Ascending aorta (tissue), 2 donors: ENCODE data around the gene CAMTA1. TPM values are rescaled to one million over a fixed set of nuclear protein-coding genes. Genes with fewer than 3 reads are reported as not detected.

Source experiments
- DNase-seq, 2 donors: peaks; one replicate each; pipeline ENCODE4 v3.0.0-alpha.2; 2019; ENCODE audit warnings: low spot score in 2 of 2
- H3K27ac ChIP-seq, 2 donors: fragments of 200-600 bp; sonication (generic); one replicate each; pipeline ENCODE4 v1.5.1; 2016 to 2017; ENCODE audit warnings: mild to moderate bottlenecking in 1 of 2
- H3K27me3 ChIP-seq: fragments of 200-600 bp; sonication (generic); one replicate; pipeline ENCODE4 v1.5.1; 2017
- H3K36me3 ChIP-seq, 2 donors: fragments of 200-600 bp; sonication (generic); one replicate each; pipeline ENCODE4 v1.5.1; 2016
- H3K4me1 ChIP-seq, 2 donors: fragments of 200-600 bp; sonication (generic); one replicate each; pipeline ENCODE4 v1.5.1; 2016 to 2017; ENCODE audit warnings: mild to moderate bottlenecking in 1 of 2
- H3K4me3 ChIP-seq, 2 donors: fragments of 200-600 bp; sonication (generic); one replicate each; pipeline ENCODE4 v1.5.1; 2016 to 2017; ENCODE audit warnings: mild to moderate bottlenecking in 1 of 2
- H3K9me3 ChIP-seq, 2 donors: fragments of 200-600 bp; sonication (generic); one replicate each; pipeline ENCODE4 v1.5.1; 2016
- CTCF ChIP-seq, 3 experiments: fragments of 200-600 bp in 2 of 3; fragments of 450-650 bp in 1 of 3; sonication (generic) in 2 of 3; IDR thresholded peaks; one replicate each; pipeline ENCODE4 v1.5.1; 2016 to 2019; ENCODE audit warnings: antibody characterized with exemption in 3 of 3, mild to moderate bottlenecking in 1 of 3, moderate library complexity in 1 of 3
- intact Hi-C: fragments of 100-400 bp; cut with DNase I; formaldehyde crosslinking; loops from one replicate; pipeline ENCODE4 v1.15.1; 2023
- total RNA-seq: library from RNA; depleted of rRNA; stranded (reverse); fragments of >200 nt; gene quantifications from one replicate; pipeline ENCODE4 v1.1.0, GENCODE V29; 2016

The CAMTA1 gene
- total RNA-seq, 1 donor from 2014 or later: 53.3 TPM

DNA sequence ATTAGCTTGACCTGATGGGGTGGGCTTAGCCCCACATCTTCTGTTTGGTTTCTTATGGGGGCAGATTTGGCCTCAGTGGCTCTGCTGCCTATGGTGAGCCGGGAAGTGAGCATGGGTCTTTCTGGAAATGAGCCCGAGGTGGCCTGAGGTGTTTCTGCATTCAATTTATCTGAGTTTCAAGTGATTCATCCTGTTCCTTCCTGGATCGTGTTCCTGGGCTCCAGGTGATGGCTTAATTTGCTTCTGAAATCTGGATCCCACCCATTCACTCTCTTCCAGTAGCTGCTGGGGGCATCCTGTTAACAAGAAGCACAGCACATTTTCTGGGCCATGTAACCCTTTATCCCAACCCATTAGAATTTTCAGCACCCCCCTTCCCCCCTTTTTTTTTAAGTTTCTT, 324.6 kb downstream of the CAMTA1 start:
- no peak for TF ChIP-seq CTCF (IDR thresholded peaks at IDR 0.05)
- Histone ChIP-seq H3K4me1 (no peaks in the 10 kb centered on the region), H3K9me3 (no peaks in the 10 kb centered on the region), H3K27ac (no peak overlapping the region), H3K27me3 (no peaks in the 10 kb centered on the region), H3K4me3 (no peak overlapping the region), H3K36me3 (no peaks in the 10 kb centered on the region)
- DNase-seq: no peak
- intact Hi-C loops: no loop called here

GRCh38 chr1:7110321-7110720, 325.1 kb downstream of the CAMTA1 start:
- DNase-seq: no peak
- intact Hi-C loops: no loop called here
- TF ChIP-seq CTCF (IDR thresholded peaks at IDR 0.05): no peak
- Histone ChIP-seq H3K9me3 (no peaks in the 10 kb centered on the region), H3K4me3 (no peak overlapping the region), H3K4me1 (no peaks in the 10 kb centered on the region), H3K27me3 (no peaks in the 10 kb centered on the region), H3K36me3 (no peaks in the 10 kb centered on the region), H3K27ac (no peak overlapping the region)

DNA sequence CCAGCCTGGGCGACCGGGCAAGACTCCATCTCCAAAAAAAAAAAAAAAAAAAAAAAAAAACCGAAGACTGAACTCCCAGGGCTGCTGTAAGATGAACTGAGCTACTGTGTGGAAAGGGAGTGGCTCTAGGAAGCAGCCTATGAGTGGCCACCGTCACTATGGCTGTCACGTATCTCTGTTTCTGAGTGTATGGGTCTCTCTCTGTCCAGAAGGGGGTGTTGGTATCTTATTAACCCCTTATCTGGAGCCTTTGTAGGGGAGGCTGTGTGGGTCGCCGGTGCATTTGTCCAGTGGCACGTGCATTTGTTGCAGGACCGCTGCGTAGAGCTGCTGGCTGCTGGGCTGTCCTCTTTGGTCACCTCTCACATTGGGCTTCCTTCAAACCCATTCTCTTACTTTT, 326.6 kb downstream of the CAMTA1 start:
- Histone ChIP-seq H3K27ac (no peak overlapping the region), H3K27me3 (no peaks in the 10 kb centered on the region), H3K9me3 (no peaks in the 10 kb centered on the region), H3K4me1 (no peaks in the 10 kb centered on the region), H3K36me3 (no peaks in the 10 kb centered on the region), H3K4me3 (no peak overlapping the region)
- DNase-seq: no peak
- no peak for TF ChIP-seq CTCF (IDR thresholded peaks at IDR 0.05)
- intact Hi-C loops: no loop called here

DNA sequence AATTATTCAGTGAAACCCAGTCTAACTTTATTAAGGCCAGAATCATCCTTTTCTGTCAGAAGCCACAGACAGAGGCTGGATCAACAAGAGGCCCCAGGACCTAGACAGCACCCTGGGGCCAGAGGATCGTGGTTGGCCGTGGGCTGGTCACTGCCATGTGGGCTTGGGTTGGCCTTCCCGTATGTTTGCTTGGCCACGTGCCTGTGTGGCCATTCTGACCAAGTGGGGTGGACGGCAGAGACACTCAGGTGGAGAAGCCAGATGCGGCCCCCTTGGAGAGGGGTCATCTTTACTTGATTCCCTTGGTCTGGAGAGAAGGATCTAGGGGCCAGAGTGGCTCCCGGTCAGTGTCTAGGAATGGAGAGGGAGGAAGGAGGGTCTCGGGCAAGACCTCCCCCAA, 327.9 kb downstream of the CAMTA1 start:
- H3K27ac ChIP-seq: no peak overlapping the region
- no peaks in the 10 kb centered on the region for H3K4me1 ChIP-seq
- DNase-seq: no peak
- no peak overlapping the region for H3K4me3 ChIP-seq
- H3K36me3 ChIP-seq: no peaks in the 10 kb centered on the region
- intact Hi-C loops: no loop called here
- no peaks in the 10 kb centered on the region for H3K27me3 ChIP-seq
- TF ChIP-seq CTCF (IDR thresholded peaks at IDR 0.05): no peak
- H3K9me3 ChIP-seq: no peaks in the 10 kb centered on the region

- Histone ChIP-seq H3K4me1 (no peaks in the 10 kb centered on the region), H3K36me3 (no peaks in the 10 kb centered on the region), H3K9me3 (no peaks in the 10 kb centered on the region), H3K27me3 (no peaks in the 10 kb centered on the region), H3K4me3 (no peak overlapping the region), H3K27ac (no peak overlapping the region)
- TF ChIP-seq CTCF (IDR thresholded peaks at IDR 0.05): no peak
- no peak for DNase-seq
- intact Hi-C loops: no loop called here
These were observed 328.6 kb downstream of the CAMTA1 start for GRCh38 chr1:7113822-7114221.

DNA sequence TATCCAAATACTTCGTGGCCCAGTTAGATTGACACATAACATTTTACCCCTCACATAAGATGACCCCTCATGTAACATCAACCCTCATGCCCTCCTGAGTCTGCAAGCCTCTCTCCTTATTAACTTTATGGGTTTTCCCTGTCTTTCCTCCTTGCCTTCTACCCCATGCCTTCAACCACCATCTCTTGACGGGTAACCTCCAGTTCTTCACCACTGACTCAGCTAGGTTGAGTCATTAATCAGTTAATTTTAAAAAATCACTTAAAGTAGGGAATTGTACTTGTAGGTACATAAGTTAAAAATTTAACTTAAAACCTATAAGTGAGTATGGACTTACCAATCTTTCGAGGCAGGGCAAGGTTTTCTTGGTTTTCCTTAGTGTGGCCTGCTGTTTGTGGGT, 330.7 kb downstream of the CAMTA1 start:
- Histone ChIP-seq H3K4me3 (no peak overlapping the region), H3K9me3 (no peaks in the 10 kb centered on the region), H3K27ac (no peak overlapping the region), H3K4me1 (no peaks in the 10 kb centered on the region), H3K36me3 (no peaks in the 10 kb centered on the region), H3K27me3 (no peaks in the 10 kb centered on the region)
- intact Hi-C loops: no loop called here
- DNase-seq: no peak
- no peak for TF ChIP-seq CTCF (IDR thresholded peaks at IDR 0.05)
